ENCODE measurements around the gene CFHR5. TPM values are rescaled to one million over a fixed set of nuclear protein-coding genes. Genes with fewer than 3 reads are reported as not detected.
"Not testable (repeated sequence)": the region's sequence is repeated elsewhere in the genome, so short reads cannot be mapped to it uniquely, and the experiment has no call there.

The CFHR5 gene
- not detected in 2 replicates for total RNA-seq (2014; rRNA removed; shearing (Covaris generic))
- not detected in 2 replicates for polyA plus RNA-seq (2014; cell fraction: nucleus; rRNA removed)

DNA sequence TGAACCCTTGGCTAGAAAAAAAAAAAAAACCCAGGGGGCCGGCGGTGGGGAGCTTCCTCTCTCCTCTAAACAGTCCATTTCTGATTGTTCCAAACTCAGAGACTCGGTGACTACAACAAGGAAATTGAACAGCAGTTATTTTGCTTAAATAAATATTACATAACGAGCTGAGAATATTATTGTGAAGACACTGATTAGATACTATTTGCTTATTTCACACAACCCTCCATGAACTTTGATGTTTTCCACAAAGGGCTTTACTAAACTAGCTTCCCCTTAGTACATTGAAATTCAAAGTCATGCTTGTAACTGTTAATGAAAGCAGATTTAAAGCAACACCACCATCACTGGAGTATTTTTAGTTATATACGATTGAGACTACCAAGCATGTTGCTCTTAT is at the start of gene CFHR5:
TSS of gene CFHR5 (plus strand) at position 279 of the 400 bp plus-strand sequence. CDS start at position 388, 109 bp downstream.
- DNase-seq (ENCODE audit: extremely low read depth, low read depth) = no peak

DNA sequence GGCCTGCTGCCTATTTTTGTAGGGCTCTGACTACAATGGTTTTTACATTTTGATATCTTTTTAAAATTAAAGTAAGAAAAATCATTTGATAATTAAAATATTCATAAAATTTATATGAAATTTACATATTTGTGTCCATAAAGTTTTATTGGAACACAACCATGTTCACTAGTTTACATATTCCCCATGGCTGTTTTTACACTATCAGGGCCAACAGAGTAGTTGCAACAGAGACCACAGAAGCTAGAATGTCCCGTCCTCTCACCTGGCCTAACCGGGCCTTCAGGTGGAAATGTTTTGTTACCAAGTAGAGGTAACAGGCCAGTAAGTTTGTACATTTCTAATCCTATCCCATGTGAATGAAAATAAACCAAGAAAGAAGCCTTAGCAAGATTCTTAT is 44.5 kb upstream of the CFHR5 start:
- not testable (repeated sequence) for DNase-seq (ENCODE audit: extremely low read depth, low read depth)

DNA sequence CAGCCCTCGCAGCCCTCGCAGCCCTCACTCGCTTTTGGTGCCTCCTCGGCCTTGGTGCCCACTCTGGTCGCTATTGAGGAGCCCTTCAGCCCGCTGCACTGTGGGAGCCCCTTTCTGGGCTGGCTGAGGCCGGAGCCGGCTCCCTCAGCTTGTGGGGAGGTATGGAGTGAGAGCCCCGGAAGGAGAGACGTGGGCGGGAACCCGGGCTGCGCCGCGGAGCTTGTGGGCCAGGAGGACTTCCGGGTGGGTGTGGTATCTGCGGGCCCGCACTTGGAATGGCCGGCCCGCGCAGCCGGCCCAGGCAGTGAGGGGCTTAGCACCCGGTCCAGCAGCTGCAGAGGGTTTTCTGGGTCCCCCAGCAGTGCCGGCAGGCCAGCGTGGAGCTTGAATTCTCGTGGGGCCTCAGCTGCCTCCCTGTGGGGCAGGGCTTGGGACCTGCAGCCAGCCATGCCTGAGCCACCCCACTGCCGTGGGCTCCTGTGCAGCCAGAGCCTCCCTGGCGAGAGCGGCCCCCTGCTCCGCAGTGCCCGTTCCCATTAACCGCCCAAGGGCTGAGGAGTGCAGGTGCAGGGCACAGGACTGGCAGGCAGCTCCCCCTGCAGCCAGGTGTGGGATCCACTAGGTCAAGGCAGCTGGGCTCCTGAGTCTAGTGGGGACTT is 43.7 kb upstream of the CFHR5 start:
- DNase-seq (ENCODE audit: extremely low read depth, low read depth) = no peak

DNA sequence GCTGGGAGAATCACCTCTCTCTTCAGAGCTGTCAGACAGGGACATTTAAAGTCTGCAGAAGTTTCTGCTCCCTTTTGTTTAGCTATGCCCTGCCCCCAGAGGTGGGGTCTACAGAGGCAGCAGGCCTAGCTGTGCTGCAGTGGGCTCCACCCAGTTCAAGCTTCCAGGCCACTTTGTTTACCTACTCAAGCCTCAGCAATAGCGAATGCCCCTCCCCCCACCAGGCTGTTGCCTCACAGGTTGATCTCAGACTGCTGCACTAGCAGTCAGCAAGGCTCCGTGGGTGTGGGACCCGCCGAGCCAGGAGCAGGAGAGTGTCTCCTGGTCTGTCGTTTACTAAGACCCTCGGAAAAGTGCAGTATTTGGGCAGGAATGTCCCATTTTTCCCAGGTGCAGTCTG is 35.9 kb upstream of the CFHR5 start:
- not testable (repeated sequence) for DNase-seq (ENCODE audit: extremely low read depth, low read depth)

DNA sequence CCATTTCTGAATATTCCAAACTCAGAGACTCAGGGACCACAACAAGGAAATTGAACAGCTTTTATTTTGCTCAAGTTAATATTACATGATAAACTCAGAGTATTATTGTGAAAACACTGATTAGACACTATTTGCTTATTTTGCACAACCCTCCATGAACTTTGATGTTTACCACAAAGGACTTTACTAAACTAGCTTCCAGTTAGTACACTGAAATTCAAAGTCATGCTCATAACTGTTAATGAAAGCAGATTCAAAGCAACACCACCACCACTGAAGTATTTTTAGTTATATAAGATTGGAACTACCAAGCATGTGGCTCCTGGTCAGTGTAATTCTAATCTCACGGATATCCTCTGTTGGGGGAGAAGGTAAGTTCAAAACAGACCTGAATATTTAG is 33.8 kb upstream of the CFHR5 start, which contains the start of gene CFHR2:
TSS of gene CFHR2 (plus strand) at position 171 of the 400 bp plus-strand sequence. CDS start at position 314, 143 bp downstream.
- DNase-seq (ENCODE audit: extremely low read depth, low read depth) = not testable (repeated sequence)

DNA sequence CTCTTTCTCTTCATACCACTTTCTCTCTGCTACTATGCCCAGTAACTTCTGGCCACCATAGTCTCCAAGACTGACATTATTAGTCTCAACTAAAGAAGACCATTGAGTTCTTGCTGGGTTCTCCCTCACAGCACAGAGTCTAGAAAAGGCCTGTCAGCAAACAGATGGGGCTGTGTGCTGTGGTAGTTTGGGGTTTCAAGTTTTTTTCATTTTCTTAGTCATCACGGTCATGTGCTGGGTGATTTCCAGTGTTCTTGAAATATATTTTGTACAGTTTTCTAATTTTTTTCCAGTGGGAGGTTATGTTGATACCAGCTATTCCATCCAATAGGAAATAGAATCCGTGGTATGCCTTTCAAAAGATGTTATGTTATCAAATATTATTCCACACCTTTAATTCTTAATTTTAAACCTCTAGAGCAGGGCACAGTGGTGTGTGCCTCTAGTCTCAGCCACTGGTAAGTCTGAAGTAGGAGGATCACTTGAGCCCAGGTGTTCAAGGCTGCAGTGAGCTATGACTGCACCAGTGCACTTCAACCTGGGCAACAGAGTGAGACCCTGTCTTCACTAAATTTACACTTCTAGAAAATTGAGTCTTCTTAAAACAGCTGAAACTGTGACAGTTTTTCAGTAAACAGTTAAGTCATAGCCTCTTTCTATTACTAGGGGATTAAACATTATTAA is 25.5 kb upstream of the CFHR5 start:
- DNase-seq (ENCODE audit: extremely low read depth, low read depth) = no peak

DNA sequence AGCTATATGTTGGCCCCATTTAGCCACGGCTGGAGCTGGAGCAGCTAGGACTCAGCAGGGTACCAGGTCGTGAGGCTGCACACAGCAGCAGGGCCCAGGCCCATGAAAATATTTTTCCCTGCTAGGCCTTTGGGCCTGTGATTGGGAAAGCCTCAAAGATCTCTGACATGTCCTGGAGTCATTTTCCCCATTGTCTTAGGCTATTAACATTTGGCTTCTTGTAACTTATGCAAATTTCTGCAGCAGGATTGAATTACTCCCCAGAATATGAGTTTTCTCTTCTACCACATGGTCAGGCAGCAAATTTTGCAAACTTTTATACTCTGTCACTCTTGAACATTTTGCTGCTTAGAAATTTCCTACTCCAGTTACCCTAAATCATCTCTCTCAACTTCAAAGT is 22.6 kb upstream of the CFHR5 start:
- DNase-seq (ENCODE audit: extremely low read depth, low read depth) = no peak

DNA sequence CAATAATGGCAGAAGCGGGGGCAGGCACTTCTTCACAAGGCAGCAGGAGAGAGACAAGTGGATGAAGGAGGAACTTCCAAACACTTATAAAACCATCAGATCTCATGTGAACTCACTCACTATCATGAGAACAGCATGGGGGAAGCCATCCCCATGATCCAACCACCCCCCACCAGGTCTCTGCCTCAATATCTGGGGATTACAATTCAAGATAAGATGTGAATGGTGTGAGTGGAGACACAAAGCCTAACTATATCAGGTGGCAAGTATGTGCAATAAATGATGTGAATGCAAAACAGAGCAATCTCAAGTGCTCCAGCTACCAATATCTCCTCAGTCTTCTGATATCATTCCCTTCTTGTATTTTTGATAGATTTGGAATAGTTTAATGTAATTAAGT is 21.4 kb upstream of the CFHR5 start:
- DNase-seq (ENCODE audit: extremely low read depth, low read depth) = no peak

DNA sequence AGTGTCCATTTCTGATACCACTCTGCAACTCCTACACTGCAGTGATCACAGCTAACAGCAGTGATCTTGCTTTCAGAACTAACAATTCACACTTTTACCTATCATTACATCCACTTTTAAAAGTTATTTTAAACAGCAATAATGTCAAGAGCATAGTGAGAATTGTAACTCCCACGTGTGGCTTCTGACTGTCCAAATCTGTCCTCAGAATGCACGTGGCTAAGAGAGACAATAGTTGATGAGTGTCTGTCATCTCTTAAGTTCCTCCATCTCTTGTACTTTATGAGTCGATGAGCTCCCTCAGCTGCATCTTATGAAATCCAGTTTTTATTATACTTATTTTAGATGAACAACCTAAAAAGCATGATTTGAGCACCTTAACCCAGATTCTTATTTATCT is 16.5 kb upstream of the CFHR5 start:
- DNase-seq (ENCODE audit: extremely low read depth, low read depth) = no peak

DNA sequence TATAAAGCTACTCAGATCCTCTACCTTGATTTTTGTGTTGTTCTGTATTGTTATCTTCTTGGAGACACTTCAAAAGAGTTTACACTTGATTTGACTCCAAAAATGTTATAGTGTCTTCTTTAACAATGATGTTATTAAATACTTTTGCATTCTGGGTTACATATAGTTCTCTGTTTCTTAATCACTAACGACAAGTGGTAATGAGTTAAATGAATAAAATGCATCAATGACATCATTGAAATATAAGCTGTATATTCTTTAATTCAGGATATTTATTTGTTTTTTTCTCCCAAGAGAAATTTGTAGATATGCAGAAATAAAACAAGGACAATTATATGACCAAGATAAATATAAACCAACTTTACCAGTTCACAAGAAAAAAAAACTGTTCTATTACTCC is 7.2 kb upstream of the CFHR5 start:
- DNase-seq (ENCODE audit: extremely low read depth, low read depth) = no peak

DNA sequence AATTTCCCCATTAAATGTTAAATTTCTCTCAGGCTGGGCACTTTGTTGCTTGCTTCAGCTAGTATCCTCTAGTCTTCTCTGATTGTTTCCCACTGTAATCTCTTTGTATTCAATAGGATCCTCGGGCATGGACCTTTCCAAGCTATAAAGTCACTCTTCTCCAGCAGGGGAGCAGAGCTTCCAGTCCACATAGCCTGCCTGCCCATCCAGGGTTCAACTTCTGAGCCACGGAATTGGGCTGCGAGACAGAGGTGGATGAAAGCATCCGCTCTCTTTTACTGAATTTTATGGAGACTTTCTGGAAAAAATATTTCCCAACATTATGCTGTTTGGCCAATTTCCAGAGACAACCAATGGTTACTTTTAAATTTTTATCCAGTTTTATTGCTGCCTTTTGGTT is 1.1 kb upstream of the CFHR5 start:
- no peak for DNase-seq (ENCODE audit: extremely low read depth, low read depth)

DNA sequence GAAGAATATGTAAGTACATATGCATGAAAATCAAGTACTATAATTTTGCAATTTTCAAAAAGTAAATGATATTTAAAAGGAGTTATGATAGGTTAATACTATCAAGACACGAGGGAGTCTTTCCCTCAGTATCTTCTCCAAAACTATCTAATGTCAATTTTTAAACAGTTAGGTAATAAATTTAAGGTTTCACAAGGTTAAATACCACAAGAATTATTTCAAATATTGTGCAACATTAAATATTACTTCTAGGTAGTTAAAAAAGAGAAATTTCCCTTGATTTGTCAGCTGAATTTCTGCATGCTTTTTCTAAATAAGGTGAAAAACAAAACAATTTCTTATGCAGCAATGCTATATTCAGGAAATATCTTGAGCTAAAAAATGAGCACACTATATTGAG is 3.5 kb downstream of the CFHR5 start:
- no peak for DNase-seq (ENCODE audit: extremely low read depth, low read depth)

DNA sequence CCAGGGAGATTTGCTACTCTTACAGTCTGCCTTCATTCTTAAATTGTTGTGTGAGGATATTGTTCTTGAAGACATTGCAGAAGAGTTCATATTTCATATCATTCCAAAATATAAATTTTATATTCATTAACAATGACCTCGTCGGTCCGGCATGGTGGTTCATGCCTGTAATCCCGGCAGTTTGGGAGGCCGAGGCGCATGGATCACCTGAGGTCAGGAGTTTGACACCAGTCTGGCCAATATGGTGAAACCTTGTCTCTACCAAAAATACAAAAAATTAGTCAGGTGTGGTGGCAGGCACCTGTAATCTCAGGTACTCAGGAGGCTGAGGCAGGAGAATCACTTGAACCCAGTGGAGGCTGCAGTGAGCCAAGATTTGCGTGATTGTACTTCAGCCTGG is 4.9 kb downstream of the CFHR5 start:
- DNase-seq (ENCODE audit: extremely low read depth, low read depth) = not testable (repeated sequence)

DNA sequence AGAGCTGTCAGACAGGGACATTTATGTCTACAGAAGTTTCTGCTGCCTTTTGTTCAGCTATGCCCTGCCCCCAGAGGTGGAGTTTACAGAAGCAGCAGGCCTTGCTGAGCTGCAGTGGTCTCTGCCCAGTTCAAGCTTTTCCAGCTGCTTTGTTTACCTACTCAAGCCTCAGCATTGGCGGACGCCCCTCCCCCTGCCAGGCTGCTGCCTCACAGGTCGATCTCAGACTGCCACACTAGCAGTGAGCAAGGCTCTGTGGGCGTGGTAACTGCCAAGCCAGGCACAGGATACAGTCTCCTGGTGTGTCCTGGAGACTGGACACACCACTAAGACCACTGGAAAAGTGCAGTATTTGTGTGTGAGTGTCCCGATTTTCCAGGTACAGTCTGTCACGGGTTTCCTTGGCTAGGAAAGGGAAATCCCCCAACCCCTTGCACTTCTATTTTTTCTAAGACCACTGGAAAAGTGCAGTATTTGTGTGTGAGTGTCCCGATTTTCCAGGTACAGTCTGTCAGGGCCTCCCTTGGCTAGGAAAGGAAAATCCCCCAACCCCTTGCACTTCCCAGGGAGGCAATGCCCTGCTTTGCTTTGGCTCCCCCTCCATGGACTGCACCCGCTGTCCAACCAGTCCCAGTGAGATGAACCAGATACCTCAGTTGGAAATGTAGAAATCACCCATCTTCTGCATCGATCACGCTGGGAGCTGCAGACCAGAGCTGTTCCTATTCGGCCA is 14.7 kb downstream of the CFHR5 start:
- DNase-seq (ENCODE audit: extremely low read depth, low read depth) = peak; percentile 35

DNA sequence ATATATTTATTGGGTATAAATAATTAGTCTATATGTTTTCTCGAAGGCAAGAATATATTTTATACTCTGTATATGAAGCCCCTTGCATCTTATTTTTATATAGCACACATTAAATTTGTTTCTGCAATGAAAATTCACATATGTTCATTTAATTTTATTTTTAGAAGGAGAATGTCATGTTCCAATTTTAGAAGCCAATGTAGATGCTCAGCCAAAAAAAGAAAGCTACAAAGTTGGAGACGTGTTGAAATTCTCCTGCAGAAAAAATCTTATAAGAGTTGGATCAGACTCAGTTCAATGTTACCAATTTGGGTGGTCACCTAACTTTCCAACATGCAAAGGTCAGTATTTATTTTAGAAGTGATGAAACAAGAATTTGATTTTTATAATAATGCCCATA is 16.6 kb downstream of the CFHR5 start:
- DNase-seq (ENCODE audit: extremely low read depth, low read depth) = no peak

DNA sequence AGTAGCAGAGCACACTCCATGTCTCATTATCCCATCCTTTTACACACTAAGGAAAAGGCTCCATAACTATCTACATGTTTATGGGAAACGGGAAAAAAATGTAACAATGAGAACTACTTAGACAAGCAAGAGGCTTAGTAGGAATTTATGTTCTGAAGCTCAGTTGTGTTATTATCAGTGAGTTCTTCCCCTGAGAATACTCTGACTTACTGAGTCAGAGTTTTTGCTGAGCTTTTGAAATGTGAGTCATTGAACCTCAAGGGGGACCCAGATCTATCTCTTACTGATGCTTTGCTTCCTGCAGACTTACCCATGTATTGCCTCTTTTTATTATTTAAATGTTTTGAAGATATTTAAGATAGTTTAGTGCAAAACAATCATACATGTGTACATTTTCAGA is 20.1 kb downstream of the CFHR5 start:
- no peak for DNase-seq (ENCODE audit: extremely low read depth, low read depth)

DNA sequence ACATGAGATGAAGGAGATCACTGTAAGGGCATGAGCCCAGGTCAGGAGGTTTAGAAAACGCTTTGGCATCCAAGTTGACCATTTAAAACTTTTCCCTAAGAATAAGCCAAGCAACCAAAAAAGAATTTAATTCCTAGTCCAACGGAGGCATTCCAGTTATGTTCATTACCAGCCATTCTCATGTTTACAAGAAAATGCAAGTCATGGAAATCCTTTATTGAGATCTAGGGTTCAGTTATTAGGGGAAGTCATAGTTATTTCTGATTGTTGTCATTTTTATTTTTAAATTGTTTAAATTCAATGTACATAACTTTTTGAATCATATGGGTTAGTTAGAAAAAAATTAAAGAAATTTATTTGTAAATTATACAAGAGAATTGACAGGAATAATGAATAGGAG is 24.5 kb downstream of the CFHR5 start:
- no peak for DNase-seq (ENCODE audit: extremely low read depth, low read depth)

DNA sequence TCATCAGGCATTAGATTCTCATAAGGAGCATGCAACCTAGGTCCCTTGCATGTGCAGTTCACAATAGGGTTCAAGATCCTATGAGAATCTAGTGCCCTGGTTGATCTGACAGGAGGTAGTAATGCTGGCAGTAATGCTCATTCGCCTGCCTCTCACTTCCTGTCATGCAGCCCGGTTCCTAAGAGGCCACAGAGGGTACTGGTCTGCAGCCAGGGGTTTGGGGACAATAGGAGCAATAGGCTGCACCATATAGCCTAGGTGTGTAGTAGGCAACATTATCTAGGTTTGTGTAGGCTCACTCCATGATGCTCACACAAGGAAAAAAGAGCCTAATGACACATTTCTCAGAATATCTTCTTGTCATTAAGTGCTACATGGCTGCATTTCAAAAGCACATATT is 25.8 kb downstream of the CFHR5 start:
- DNase-seq (ENCODE audit: extremely low read depth, low read depth) = no peak

DNA sequence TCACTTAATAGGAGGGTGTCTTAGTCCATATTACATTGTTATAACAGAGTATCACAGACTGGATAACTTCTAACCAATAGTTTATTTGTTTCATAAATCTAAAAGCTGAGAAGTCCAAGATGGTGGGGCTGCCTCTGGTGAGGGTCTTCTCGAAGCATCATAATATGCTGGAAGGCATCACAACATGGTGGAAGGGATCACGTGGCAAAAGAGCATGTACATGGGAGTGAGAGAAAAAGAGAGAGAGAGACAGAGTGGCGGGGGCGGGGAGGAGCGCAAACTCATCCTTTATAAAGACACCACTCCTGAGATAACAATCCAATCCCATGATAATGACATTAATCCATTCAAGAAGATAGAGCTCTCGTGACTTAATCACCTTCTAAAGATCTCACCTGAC is 31.5 kb downstream of the CFHR5 start:
- DNase-seq (ENCODE audit: extremely low read depth, low read depth) = no peak

DNA sequence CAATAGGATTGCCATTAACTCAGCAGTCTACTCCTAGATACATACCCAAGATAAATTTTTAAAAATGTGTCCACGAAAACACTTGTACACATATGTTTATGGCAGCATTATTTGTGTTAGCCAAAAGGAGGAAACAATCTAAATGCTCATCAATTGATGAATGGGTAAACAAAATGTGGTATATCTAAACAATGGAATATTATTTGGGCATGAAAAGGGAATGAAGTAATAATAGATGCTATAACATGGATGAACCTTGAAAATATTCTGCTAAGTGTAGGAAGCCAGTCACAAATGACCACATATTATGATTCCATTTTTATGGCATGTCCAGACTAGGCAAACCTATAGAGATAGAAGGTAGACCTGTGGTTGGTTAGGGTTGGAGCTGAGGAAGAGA is 34.3 kb downstream of the CFHR5 start:
- no peak for DNase-seq (ENCODE audit: extremely low read depth, low read depth)

DNA sequence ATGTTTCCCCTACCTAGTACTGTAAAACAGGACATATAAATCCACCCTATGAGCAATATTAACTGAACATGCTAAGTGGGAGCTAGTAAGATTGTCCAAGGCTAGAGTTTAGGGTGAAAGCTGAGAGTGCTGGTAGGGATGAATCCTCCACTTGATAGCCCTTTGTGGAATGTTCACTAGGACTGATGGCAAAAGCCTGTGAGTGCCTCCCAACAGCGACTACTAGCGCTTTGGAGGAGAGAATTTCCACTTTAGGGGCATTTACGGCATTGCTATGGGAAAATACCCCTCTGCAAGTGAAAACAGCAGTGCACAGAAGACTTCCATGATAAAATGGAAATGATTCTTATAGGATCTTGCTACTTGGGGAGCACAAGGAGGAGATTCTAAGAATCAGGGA is 35.9 kb downstream of the CFHR5 start:
- DNase-seq (ENCODE audit: extremely low read depth, low read depth) = no peak

DNA sequence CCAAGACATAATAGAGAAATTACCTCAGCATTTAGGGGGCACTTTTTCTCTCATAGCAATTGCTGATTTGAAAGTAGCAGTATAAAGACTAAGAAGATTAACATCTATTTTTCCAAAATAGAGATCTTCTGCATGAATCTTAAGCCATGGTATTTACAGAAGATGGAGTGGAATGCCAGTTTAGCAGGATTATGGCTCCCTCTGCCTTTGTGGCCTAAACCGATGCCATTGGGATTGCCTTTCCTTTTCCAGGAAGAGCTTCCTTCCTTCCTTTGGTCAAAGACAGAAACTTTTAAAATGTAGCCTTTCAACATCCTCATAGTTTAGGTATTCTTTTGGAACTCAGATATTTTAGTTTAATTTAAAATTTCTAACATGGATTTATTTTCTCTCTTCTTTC is 39.4 kb downstream of the CFHR5 start:
- DNase-seq (ENCODE audit: extremely low read depth, low read depth) = no peak
